HG03108 (cell line): Measurements from ENCODE around the gene SMYD1.

ENCODE experiments used
- ATAC-seq: cut with Tn5 transposase; IDR thresholded peaks from one replicate; pipeline ENCODE4 v1.9.1; 2021; ENCODE audit warnings: moderate library complexity; ENCODE audit not compliant: unreplicated experiment

Gene SMYD1

GRCh38 chr2:88139804-88140203, 72.2 kb downstream of the SMYD1 start:
- ATAC-seq = no peak

GRCh38 chr2:88141952-88142351, 74.3 kb downstream of the SMYD1 start:
- no peak for ATAC-seq

GRCh38 chr2:88144271-88144670, 76.6 kb downstream of the SMYD1 start:
- no peak for ATAC-seq

- no peak for ATAC-seq
Observed at GRCh38 chr2:88144914-88145497, 77.4 kb downstream of the SMYD1 start.

GRCh38 chr2:88146590-88146989, 79.0 kb downstream of the SMYD1 start:
- ATAC-seq = no peak

- ATAC-seq = no peak
Observed at GRCh38 chr2:88147145-88147544, 79.5 kb downstream of the SMYD1 start.

- no peak for ATAC-seq
Observed at GRCh38 chr2:88148929-88149438, 81.4 kb downstream of the SMYD1 start.

GRCh38 chr2:88159481-88159880, 91.9 kb downstream of the SMYD1 start:
- no peak for ATAC-seq

GRCh38 chr2:88159955-88160415, 92.4 kb downstream of the SMYD1 start:
- no peak for ATAC-seq

GRCh38 chr2:88160517-88160916, 92.9 kb downstream of the SMYD1 start:
- no peak for ATAC-seq

GRCh38 chr2:88161446-88162244, 94.0 kb downstream of the SMYD1 start:
- ATAC-seq = no peak
